Psoas muscle (tissue), 8 donors: ENCODE measurements around the gene SYF2. TPM values are rescaled to one million over a fixed set of nuclear protein-coding genes. Genes with fewer than 3 reads are reported as not detected.

Source experiments
- ATAC-seq, 4 donors: fragments of 200-7000 bp; cut with Tn5 transposase; one replicate each; pipeline ENCODE4 v1.9.1; 2020; ENCODE audit warnings: moderate library complexity in 3 of 4, mild to moderate bottlenecking in 2 of 4
- DNase-seq, 2 donors: peaks; one replicate each; pipeline ENCODE4 v3.0.0-alpha.2; 2020
- H3K27ac ChIP-seq: fragments of 200-600 bp; one replicate; pipeline ENCODE4 v1.8.0; 2022
- H3K27me3 ChIP-seq, 3 donors: fragments of 200-600 bp in 1 of 3; one replicate each; pipeline versions ENCODE4 v1.6.1 to v1.8.0; 2013 to 2022; ENCODE audit warnings: low read length in 2 of 3, mild to moderate bottlenecking in 2 of 3, moderate library complexity in 1 of 3; ENCODE audit not compliant: insufficient read depth in 3 of 3
- H3K36me3 ChIP-seq, 2 donors: fragments of 200-600 bp in 1 of 2; one replicate each; pipeline versions ENCODE4 v1.6.1 to v1.8.0; 2013 to 2022; ENCODE audit warnings: low read depth in 1 of 2, mild to moderate bottlenecking in 1 of 2, moderate library complexity in 1 of 2; ENCODE audit not compliant: insufficient read depth in 1 of 2
- H3K4me1 ChIP-seq: fragments of 200-600 bp; one replicate; pipeline ENCODE4 v1.8.0; 2022
- H3K4me3 ChIP-seq: fragments of 200-600 bp; one replicate; pipeline ENCODE4 v1.8.0; 2022; ENCODE audit warnings: mild to moderate bottlenecking
- H3K9me3 ChIP-seq: fragments of 200-600 bp; one replicate; pipeline ENCODE4 v1.8.0; 2022
- CTCF ChIP-seq: fragments of 200-600 bp; IDR thresholded peaks from one replicate; pipeline ENCODE4 v1.8.0; 2022; ENCODE audit warnings: antibody characterized with exemption
- WGBS, 3 donors: extraction: QIAGEN DNeasy Blood & Tissue Kit; methylation state at CpG; one replicate each; pipeline versions ENCODE4 v1.1.6 to v1.1.7; 2013; 5-methylcytosine and 5-hydroxymethylcytosine counted together
- intact Hi-C, 2 donors: fragments of 100-400 bp; cut with DNase I; formaldehyde crosslinking; loops; one replicate each; pipeline versions ENCODE4 v1.11.0 to v1.14.2; 2022
- polyA plus RNA-seq, 3 donors: library from polyadenylated mRNA; stranded (reverse); fragments of 200-250 nt; gene quantifications; one replicate each; pipeline ENCODE4 v1.2.3, GENCODE V29; 2013
- total RNA-seq, 4 donors: library from RNA; stranded (reverse); fragmentation: NEBNext Ultra II Directional in 2 of 4; extraction: Animal tissue kit (Norgen Biotek cat#: 25700) in 2 of 4; gene quantifications; one replicate each; pipeline versions ENCODE4 v1.2.1 to v1.2.4, GENCODE V29; 2021 to 2023
- donor health status: healthy with polysubstance abuse.
- donor health status: DM: no; HTN: no; CAD: no; lungs with moderate emphysema.
- donor health status: Bipolar disorder and iron deficiency.
- donor health status: healthy.
- donor health status: DM: yes; HTN: yes; CAD: no.
- donor health status: DM: no; HTN: no; CAD: no.
- donor health status: DM: no; HTN: no; CAD: no.
- donor health status: DM: yes; HTN: yes; CAD: no.

SYF2 gene
- total and polyA plus RNA-seq, 7 donors = 23.9 to 92.9 (median 44.5) TPM

- ATAC-seq (no peak), DNase-seq (no peak)
- no peak for TF ChIP-seq CTCF
- Histone ChIP-seq H3K4me3 (no peak overlapping the region), H3K27me3 (no peaks in the 10 kb centered on the region), H3K9me3 (no peaks in the 10 kb centered on the region), H3K4me1 (no peaks in the 10 kb centered on the region), H3K27ac (no peak overlapping the region), H3K36me3 (peaks cover 14 to 95% of the 10 kb centered on the region in 2 donors)
- intact Hi-C loops = loop anchor here (10.0 kb wide), 2 partner anchors 559 to 569 kb away; no protein-coding TSS in a partner anchor
- 57 to 73% (median 60%) methylated on average over 3 of the region's 3 CpGs for WGBS, 3 donors
Observed at GRCh38 chr1:25223471-25223870, 8.8 kb downstream of the SYF2 start.

DNA sequence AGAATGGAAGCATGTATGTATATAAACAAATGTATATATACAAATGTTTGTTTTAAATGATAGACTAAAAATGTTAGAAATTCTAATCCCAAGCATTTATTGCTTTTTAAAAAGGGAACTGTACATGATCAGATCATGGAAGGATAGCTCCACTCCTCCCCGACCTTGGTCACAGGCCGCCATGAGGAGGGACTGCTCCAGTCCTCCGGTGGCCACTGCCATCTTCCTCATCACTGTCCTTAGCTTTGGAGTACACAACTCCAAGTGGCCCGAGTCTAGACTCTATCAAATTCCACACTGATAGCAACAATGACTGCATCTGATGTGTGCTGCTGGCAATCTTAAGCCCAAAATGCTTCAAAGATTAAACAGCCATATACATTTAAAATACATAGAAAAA is 9.7 kb downstream of the SYF2 start:
- H3K36me3 ChIP-seq = peaks cover 10 to 86% of the 10 kb centered on the region in 2 donors
- intact Hi-C loops = loop anchor here (10.0 kb wide), 2 partner anchors 558 to 568 kb away; no protein-coding TSS in a partner anchor

GRCh38 chr1:25220666-25221065 is 11.6 kb downstream of the SYF2 start:
- TF ChIP-seq CTCF = no peak
- intact Hi-C loops = loop anchor here (10.0 kb wide), 2 partner anchors 556 to 566 kb away; no protein-coding TSS in a partner anchor
- H3K4me1 ChIP-seq = no peaks in the 10 kb centered on the region
- WGBS, 3 donors = 86 to 92% (median 87%) methylated on average over 3 of the region's 3 CpGs
- H3K27ac ChIP-seq = no peak overlapping the region
- no peaks in the 10 kb centered on the region for H3K27me3 ChIP-seq
- H3K9me3 ChIP-seq = no peaks in the 10 kb centered on the region
- no peak for ATAC-seq
- no peak overlapping the region for H3K4me3 ChIP-seq
- peaks cover 3 to 67% of the 10 kb centered on the region in 2 donors for H3K36me3 ChIP-seq
- DNase-seq = no peak

More for the DNA sequence above, 9.7 kb downstream of the SYF2 start:
- ATAC-seq (no peak), DNase-seq (no peak)
- Histone ChIP-seq H3K9me3 (no peaks in the 10 kb centered on the region), H3K27ac (no peak overlapping the region), H3K27me3 (no peaks in the 10 kb centered on the region), H3K4me1 (no peaks in the 10 kb centered on the region), H3K4me3 (no peak overlapping the region)
- WGBS, 3 donors = 87 to 92% (median 89%) methylated on average over 4 of the region's 4 CpGs
- no peak for TF ChIP-seq CTCF

DNA sequence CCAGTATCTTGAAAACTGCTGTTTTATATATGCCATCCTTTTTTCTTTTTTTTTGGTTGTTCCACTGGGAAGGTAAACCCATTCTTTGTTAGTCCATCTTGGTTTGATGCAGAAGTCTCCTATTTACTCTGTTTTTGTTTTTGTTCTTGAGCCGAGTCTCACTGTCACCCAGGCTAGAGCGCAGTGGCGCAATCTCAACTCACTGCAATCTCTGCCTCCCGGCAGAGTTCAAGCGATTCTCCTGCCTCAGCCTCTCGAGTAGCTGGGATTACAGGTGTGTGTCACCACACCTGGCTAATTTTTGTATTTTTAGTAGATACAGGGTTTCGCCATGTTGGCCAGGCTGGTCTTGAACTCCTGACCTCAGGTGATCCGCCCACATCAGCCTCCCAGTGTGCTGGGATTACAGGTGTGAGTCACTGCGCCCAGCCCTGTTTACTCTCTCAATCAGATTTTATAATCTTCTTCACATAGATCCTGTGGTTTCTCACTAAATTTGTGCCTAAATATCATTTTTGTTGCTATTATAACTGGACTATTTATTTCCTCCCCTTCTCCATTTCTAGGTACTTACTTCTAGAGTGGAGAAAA is 12.5 kb downstream of the SYF2 start:
- ATAC-seq = no peak
- Histone ChIP-seq H3K9me3 (no peaks in the 10 kb centered on the region), H3K27ac (no peak overlapping the region), H3K36me3 (peaks cover 3 to 58% of the 10 kb centered on the region in 2 donors), H3K4me1 (no peaks in the 10 kb centered on the region), H3K27me3 (no peaks in the 10 kb centered on the region), H3K4me3 (no peak overlapping the region)
- intact Hi-C loops = loop anchor here (10.0 kb wide), 2 partner anchors 555 to 565 kb away; no protein-coding TSS in a partner anchor
- 93 to 96% (median 95%) methylated on average over 9 of the region's 9 CpGs for WGBS, 3 donors
- no peak for TF ChIP-seq CTCF
- no peak for DNase-seq
